GM13977 (cell line): ENCODE results near the gene CNTNAP2.
"Not testable (repeated sequence)": the region's sequence is repeated elsewhere in the genome, so short reads cannot be mapped to it uniquely, and the experiment has no call there.

ENCODE experiments used
- DNase-seq: peaks from one replicate; pipeline ENCODE4 v3.0.0; 2012; ENCODE audit warnings: low spot score
- CTCF ChIP-seq: IDR thresholded peaks from 2 replicates; pipeline ENCODE4 v1.5.1; 2012; ENCODE audit warnings: mild to moderate bottlenecking, control low read depth; ENCODE audit not compliant: insufficient read depth; ENCODE audit errors: extremely low read depth, missing control alignments
- in situ Hi-C: fragments of 300-500 bp; cut with MboI; formaldehyde crosslinking; loops from one replicate; pipeline ENCODE4 v1.12.0; 2022; ENCODE audit warnings: low sequenced_read_pairs, low pct_unique_long_range_greater_than_20kb, mixed read lengths, inconsistent platforms; ENCODE audit not compliant: unreplicated experiment

The CNTNAP2 gene

GRCh38 chr7:148287538-148287937 is 2170.9 kb downstream of the CNTNAP2 start:
- no peak for TF ChIP-seq CTCF
- in situ Hi-C loops: no loop called here
- no peak for DNase-seq

- TF ChIP-seq CTCF: no peak
- in situ Hi-C loops: no loop called here
- no peak for DNase-seq
Measured at GRCh38 chr7:148288592-148289151, 2172.1 kb downstream of the CNTNAP2 start.

GRCh38 chr7:148289630-148290029 is 2173.0 kb downstream of the CNTNAP2 start:
- no peak for TF ChIP-seq CTCF
- peak; percentile 52 for DNase-seq
- in situ Hi-C loops: no loop called here

GRCh38 chr7:148290538-148290937 is 2173.9 kb downstream of the CNTNAP2 start:
- in situ Hi-C loops: no loop called here
- no peak for DNase-seq
- no peak for TF ChIP-seq CTCF

GRCh38 chr7:148291799-148292198 is 2175.2 kb downstream of the CNTNAP2 start:
- in situ Hi-C loops: no loop called here
- DNase-seq: no peak
- no peak for TF ChIP-seq CTCF

GRCh38 chr7:148296994-148297644 is 2180.5 kb downstream of the CNTNAP2 start:
- DNase-seq: no peak
- in situ Hi-C loops: no loop called here

GRCh38 chr7:148298768-148299167 is 2182.2 kb downstream of the CNTNAP2 start:
- DNase-seq, in situ Hi-C loops: not testable (repeated sequence)

More at GRCh38 chr7:148296994-148297644, 2180.5 kb downstream of the CNTNAP2 start:
- TF ChIP-seq CTCF: peak; percentile 8
